ENCODE data around the gene KIR3DL1. TPM values are rescaled to one million over a fixed set of nuclear protein-coding genes. Genes with fewer than 3 reads are reported as not detected.

Gene KIR3DL1
- total and polyA plus RNA-seq, 7 donors = 0.01 TPM; not detected in 6

DNA sequence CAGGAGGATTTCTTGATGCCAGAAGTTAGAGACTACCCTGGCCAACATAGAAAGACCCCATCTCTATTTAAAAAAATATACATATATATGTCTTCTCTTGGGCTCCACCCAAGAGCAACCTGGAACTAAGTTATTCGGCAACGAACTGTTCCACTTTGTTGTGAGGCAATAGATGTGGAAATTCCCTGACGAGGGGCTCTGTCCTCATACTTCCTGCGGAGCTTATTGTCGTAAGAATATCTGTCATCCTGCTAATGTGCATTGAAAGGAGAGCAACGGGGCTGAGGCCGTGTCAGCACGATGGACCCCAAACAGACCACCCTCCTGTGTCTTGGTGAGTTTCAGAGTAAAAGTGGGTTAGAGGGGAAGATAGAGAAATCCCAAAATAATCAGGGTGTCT is 57.7 kb downstream of the KIR3DL1 start, which contains the start of gene FCAR:
Gene FCAR, plus strand, starts transcription at position 246 of the 400 bp plus-strand sequence. Its CDS starts 55 bp downstream, at position 301.
- intact Hi-C loops (cut with DNase I) = no loop called here
- no peaks in the 10 kb centered on the region for H3K27me3 ChIP-seq (ENCODE audit: insufficient read depth in 3 of 3, low read length in 2 of 3)
- no peaks in the 10 kb centered on the region for H3K36me3 ChIP-seq (ENCODE audit: insufficient read depth in 1 of 2, low read depth in 1 of 2)
- H3K4me3 ChIP-seq = no peak within 1 kb of the TSS
- no peak for ATAC-seq
- H3K9me3 ChIP-seq = no peaks in the 10 kb centered on the region
- 71 to 72% (median 72%) methylated on average over 8 of the region's 8 CpGs for WGBS, 3 donors
- TF ChIP-seq, protein P1, sequence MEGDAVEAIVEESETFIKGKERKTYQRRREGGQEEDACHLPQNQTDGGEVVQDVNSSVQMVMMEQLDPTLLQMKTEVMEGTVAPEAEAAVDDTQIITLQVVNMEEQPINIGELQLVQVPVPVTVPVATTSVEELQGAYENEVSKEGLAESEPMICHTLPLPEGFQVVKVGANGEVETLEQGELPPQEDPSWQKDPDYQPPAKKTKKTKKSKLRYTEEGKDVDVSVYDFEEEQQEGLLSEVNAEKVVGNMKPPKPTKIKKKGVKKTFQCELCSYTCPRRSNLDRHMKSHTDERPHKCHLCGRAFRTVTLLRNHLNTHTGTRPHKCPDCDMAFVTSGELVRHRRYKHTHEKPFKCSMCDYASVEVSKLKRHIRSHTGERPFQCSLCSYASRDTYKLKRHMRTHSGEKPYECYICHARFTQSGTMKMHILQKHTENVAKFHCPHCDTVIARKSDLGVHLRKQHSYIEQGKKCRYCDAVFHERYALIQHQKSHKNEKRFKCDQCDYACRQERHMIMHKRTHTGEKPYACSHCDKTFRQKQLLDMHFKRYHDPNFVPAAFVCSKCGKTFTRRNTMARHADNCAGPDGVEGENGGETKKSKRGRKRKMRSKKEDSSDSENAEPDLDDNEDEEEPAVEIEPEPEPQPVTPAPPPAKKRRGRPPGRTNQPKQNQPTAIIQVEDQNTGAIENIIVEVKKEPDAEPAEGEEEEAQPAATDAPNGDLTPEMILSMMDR (IDR thresholded peaks at IDR 0.05) = no peak
- no peaks in the 10 kb centered on the region for H3K4me1 ChIP-seq
- DNase-seq = no peak
- no peak within 1 kb of the TSS for H3K27ac ChIP-seq

DNA sequence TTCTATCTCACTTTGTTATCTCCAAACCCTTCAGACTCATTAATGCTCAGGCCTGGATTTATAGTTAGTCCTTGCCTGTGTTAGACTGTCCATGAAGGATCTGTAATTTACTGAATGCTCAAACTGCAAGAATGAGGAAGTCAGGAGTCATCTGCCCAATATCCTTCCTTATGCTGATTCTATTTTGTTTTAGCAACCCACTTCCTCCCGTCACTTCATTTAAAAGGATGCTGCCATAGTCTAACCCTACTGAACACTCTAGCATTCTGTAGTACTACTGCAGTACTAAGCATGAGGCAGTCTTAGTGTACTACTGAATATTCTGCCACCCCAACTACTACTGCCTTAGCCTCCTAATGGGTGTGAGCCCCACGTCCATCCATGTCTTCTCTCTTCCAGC is 59.2 kb downstream of the KIR3DL1 start:
- 54 to 66% (median 56%) methylated on average over 2 of the region's 2 CpGs for WGBS, 3 donors
- H3K27ac ChIP-seq = no peak overlapping the region
- intact Hi-C loops (cut with DNase I) = no loop called here

DNA sequence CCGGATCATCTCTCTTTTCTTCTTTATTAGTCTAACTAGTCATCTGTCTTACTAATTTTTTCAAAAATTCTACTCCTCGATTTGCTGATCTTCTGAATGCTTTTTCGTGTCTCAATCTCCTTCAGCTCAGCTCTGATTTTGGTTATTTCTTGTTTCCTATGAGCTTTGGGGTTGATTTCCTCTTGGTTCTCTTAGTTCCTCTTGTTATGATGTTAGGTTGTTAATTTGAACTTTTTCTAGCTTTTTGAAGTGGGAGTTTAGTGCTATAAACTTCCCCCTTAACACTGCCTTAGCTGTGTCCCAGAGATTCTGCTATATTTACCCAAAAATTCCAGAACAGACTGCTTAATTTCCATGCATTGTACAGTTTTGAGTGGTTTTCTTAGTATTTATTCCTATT is 61.2 kb downstream of the KIR3DL1 start:
- WGBS, 3 donors = 59 to 76% (median 72%) methylated on average over 3 of the region's 3 CpGs
- intact Hi-C loops (cut with DNase I) = no loop called here
- H3K27me3 ChIP-seq (ENCODE audit: insufficient read depth in 3 of 3, low read length in 2 of 3) = no peaks in the 10 kb centered on the region

More for the DNA sequence above, 59.2 kb downstream of the KIR3DL1 start:
- H3K36me3 ChIP-seq (ENCODE audit: insufficient read depth in 1 of 2, low read depth in 1 of 2) = no peaks in the 10 kb centered on the region
- TF ChIP-seq, protein P1 (IDR thresholded peaks at IDR 0.05) = no peak
- no peaks in the 10 kb centered on the region for H3K4me1 ChIP-seq
- H3K4me3 ChIP-seq = no peak overlapping the region
- no peaks in the 10 kb centered on the region for H3K27me3 ChIP-seq (ENCODE audit: insufficient read depth in 3 of 3, low read length in 2 of 3)
- no peaks in the 10 kb centered on the region for H3K9me3 ChIP-seq
- ATAC-seq (no peak), DNase-seq (no peak)

More for the DNA sequence above, 61.2 kb downstream of the KIR3DL1 start:
- Histone ChIP-seq H3K36me3 (ENCODE audit: insufficient read depth in 1 of 2, low read depth in 1 of 2) (no peaks in the 10 kb centered on the region), H3K9me3 (no peaks in the 10 kb centered on the region), H3K4me3 (no peak overlapping the region), H3K4me1 (no peaks in the 10 kb centered on the region), H3K27ac (no peak overlapping the region)
- DNase-seq (no peak), ATAC-seq (no peak)
- TF ChIP-seq, protein P1 (IDR thresholded peaks at IDR 0.05) = no peak

Other genes with a start within 250 kb of the KIR3DL1 start
- 1 to 10 TPM in 2 of 4 donors, under 1 TPM in 2; 0.68 to 1.8 (median 1.0) TPM for gene LILRA2, start 242.7 kb upstream of the KIR3DL1 start, total RNA-seq
- under 1 TPM; 0.25 to 0.36 (median 0.26) TPM for gene LILRA2, start 242.7 kb upstream of the KIR3DL1 start, polyA plus RNA-seq
- gene LILRA1, start 222.8 kb upstream of the KIR3DL1 start, total RNA-seq = under 1 TPM; 0.32 to 0.53 (median 0.34) TPM
- gene LILRA1, start 222.8 kb upstream of the KIR3DL1 start, polyA plus RNA-seq = under 1 TPM in 2 of 3 donors, not detected in 1; 0.09 to 0.13 TPM
- 1 to 10 TPM in 3 of 4 donors, under 1 TPM in 1; 0.95 to 2.0 (median 1.2) TPM for gene LILRB1, start 186.0 kb upstream of the KIR3DL1 start, total RNA-seq
- gene LILRB1, start 186.0 kb upstream of the KIR3DL1 start, polyA plus RNA-seq = under 1 TPM; 0.17 to 0.33 (median 0.25) TPM
- 1 to 10 TPM in 2 of 4 donors, under 1 TPM in 2; 0.54 to 1.7 (median 0.99) TPM for gene LILRB4, start 153.5 kb upstream of the KIR3DL1 start, total RNA-seq
- gene LILRB4, start 153.5 kb upstream of the KIR3DL1 start, polyA plus RNA-seq = under 1 TPM; 0.27 to 0.56 (median 0.37) TPM
- gene KIR3DL3, start 92.0 kb upstream of the KIR3DL1 start, total RNA-seq = not detected
- gene KIR3DL3, start 92.0 kb upstream of the KIR3DL1 start, polyA plus RNA-seq = not detected
- gene KIR2DL3, start 78.0 kb upstream of the KIR3DL1 start, total RNA-seq = not detected
- not detected for gene KIR2DL3, start 78.0 kb upstream of the KIR3DL1 start, polyA plus RNA-seq
- not detected for gene KIR2DL1, start 46.7 kb upstream of the KIR3DL1 start, total RNA-seq
- gene KIR2DL1, start 46.7 kb upstream of the KIR3DL1 start, polyA plus RNA-seq = under 1 TPM in 1 of 3 donors, not detected in 2; 0.03 TPM
- gene KIR2DL4, start 12.9 kb upstream of the KIR3DL1 start, total RNA-seq = not detected
- under 1 TPM in 1 of 3 donors, not detected in 2; 0.05 TPM for gene KIR2DL4, start 12.9 kb upstream of the KIR3DL1 start, polyA plus RNA-seq
- gene KIR2DS4, start 16.2 kb downstream of the KIR3DL1 start, total RNA-seq = under 1 TPM in 1 of 4 donors, not detected in 3; 0.17 TPM
- gene KIR2DS4, start 16.2 kb downstream of the KIR3DL1 start, polyA plus RNA-seq = under 1 TPM in 1 of 3 donors, not detected in 2; 0.06 TPM
- not detected for gene KIR3DL2, start 34.0 kb downstream of the KIR3DL1 start, total RNA-seq
- under 1 TPM in 1 of 3 donors, not detected in 2; 0.03 TPM for gene KIR3DL2, start 34.0 kb downstream of the KIR3DL1 start, polyA plus RNA-seq
- gene FCAR, start 57.8 kb downstream of the KIR3DL1 start, total RNA-seq = 1 to 10 TPM in 1 of 4 donors, under 1 TPM in 2, not detected in 1; 0.24 to 1.0 (median 0.27) TPM
- under 1 TPM in 1 of 3 donors, not detected in 2; 0.04 TPM for gene FCAR, start 57.8 kb downstream of the KIR3DL1 start, polyA plus RNA-seq
- gene NCR1, start 89.7 kb downstream of the KIR3DL1 start, total RNA-seq = under 1 TPM in 2 of 4 donors, not detected in 2; 0.27 to 0.32 TPM
- gene NCR1, start 89.7 kb downstream of the KIR3DL1 start, polyA plus RNA-seq = not detected
- not detected for gene NLRP7, start 131.1 kb downstream of the KIR3DL1 start, total RNA-seq
- gene NLRP7, start 131.1 kb downstream of the KIR3DL1 start, polyA plus RNA-seq = not detected
- under 1 TPM in 2 of 4 donors, not detected in 2; 0.13 to 0.30 TPM for gene NLRP2, start 149.9 kb downstream of the KIR3DL1 start, total RNA-seq
- under 1 TPM; 0.03 to 0.15 (median 0.06) TPM for gene NLRP2, start 149.9 kb downstream of the KIR3DL1 start, polyA plus RNA-seq
- under 1 TPM in 2 of 4 donors, not detected in 2; 0.18 to 0.28 TPM for gene GP6, start 221.8 kb downstream of the KIR3DL1 start, total RNA-seq
- under 1 TPM; 0.09 to 0.38 (median 0.10) TPM for gene GP6, start 221.8 kb downstream of the KIR3DL1 start, polyA plus RNA-seq
- 10 to 100 TPM in 3 of 4 donors, 1 to 10 TPM in 1; 4.5 to 18.0 (median 12.9) TPM for gene RDH13, start 246.7 kb downstream of the KIR3DL1 start, total RNA-seq
- 10 to 100 TPM; 11.5 to 15.1 (median 13.1) TPM for gene RDH13, start 246.7 kb downstream of the KIR3DL1 start, polyA plus RNA-seq